Upper lobe of left lung (tissue), 6 donors: ENCODE measurements around the gene LRRC30. TPM values are rescaled to one million over a fixed set of nuclear protein-coding genes. Genes with fewer than 3 reads are reported as not detected.

ENCODE experiments used
- ATAC-seq, 2 donors: fragments of 200-7000 bp; cut with Tn5 transposase; one replicate each; pipeline ENCODE4 v1.9.1; 2022; ENCODE audit warnings: mild to moderate bottlenecking in 2 of 2, moderate library complexity in 2 of 2; ENCODE audit not compliant: low FRiP score in 2 of 2
- DNase-seq, 2 donors: peaks; one replicate each; pipeline ENCODE4 v3.0.0-alpha.2; 2019 to 2020
- H3K27ac ChIP-seq, 4 donors: fragments of 200-600 bp; sonication (generic); one replicate each; pipeline ENCODE4 v1.5.1; 2016 to 2019
- H3K27me3 ChIP-seq, 4 donors: fragments of 200-600 bp; sonication (generic); one replicate each; pipeline ENCODE4 v1.5.1; 2017 to 2019
- H3K36me3 ChIP-seq, 4 donors: fragments of 200-600 bp; sonication (generic); one replicate each; pipeline ENCODE4 v1.5.1; 2016 to 2019
- H3K4me1 ChIP-seq, 4 donors: fragments of 200-600 bp; sonication (generic); one replicate each; pipeline ENCODE4 v1.5.1; 2018 to 2019
- H3K4me3 ChIP-seq, 4 donors: fragments of 200-600 bp; sonication (generic); one replicate each; pipeline ENCODE4 v1.5.1; 2017 to 2019; ENCODE audit warnings: mild to moderate bottlenecking in 2 of 4, moderate library complexity in 1 of 4
- H3K9me3 ChIP-seq, 4 donors: fragments of 200-600 bp; sonication (generic); one replicate each; pipeline ENCODE4 v1.5.1; 2018 to 2019
- EP300 ChIP-seq, 4 donors: sonication (generic); formaldehyde crosslinking; IDR thresholded peaks; one replicate each; pipeline ENCODE4 v1.5.1; 2017; ENCODE audit warnings: antibody characterized with exemption in 4 of 4, control low read depth in 2 of 4
- POLR2A ChIP-seq, 4 donors: fragments of 450-650 bp; IDR thresholded peaks; one replicate each; pipeline ENCODE4 v1.5.1; 2016 to 2017; ENCODE audit warnings: antibody characterized with exemption in 4 of 4, mild to moderate bottlenecking in 2 of 4
- POLR2AphosphoS5 ChIP-seq, 2 donors: sonication (generic); formaldehyde crosslinking; IDR thresholded peaks; one replicate each; pipeline ENCODE4 v1.5.1; 2017; ENCODE audit warnings: antibody characterized with exemption in 2 of 2
- WGBS, 2 donors: methylation state at CpG; one replicate each; pipeline ENCODE4 v1.1.5; 2017 to 2018; 5-methylcytosine and 5-hydroxymethylcytosine counted together
- total RNA-seq, 6 donors: library from RNA; depleted of rRNA in 4 of 6; stranded (reverse); fragments of >200 nt in 4 of 6; gene quantifications; one replicate each; pipeline versions ENCODE4 v1.1.0 to v1.2.1, GENCODE V29; 2016 to 2021
- TF ChIP-seq, protein P1 (sequence below), 6 experiments: fragments of 450-650 bp in 4 of 6; fragments of 200-600 bp in 2 of 6; sonication (generic) in 2 of 6; IDR thresholded peaks; one replicate each; pipeline ENCODE4 v1.5.1; 2016 to 2019; ENCODE audit warnings: antibody characterized with exemption in 6 of 6
- donor health status: DM: no; HTN: no; CAD: no; lungs with moderate emphysema.
- donor health status: DM: no; HTN: yes; CAD: no; lungs with severe emphysema.

The LRRC30 gene
- total RNA-seq, 6 donors from 2014 or later, result not detected

DNA sequence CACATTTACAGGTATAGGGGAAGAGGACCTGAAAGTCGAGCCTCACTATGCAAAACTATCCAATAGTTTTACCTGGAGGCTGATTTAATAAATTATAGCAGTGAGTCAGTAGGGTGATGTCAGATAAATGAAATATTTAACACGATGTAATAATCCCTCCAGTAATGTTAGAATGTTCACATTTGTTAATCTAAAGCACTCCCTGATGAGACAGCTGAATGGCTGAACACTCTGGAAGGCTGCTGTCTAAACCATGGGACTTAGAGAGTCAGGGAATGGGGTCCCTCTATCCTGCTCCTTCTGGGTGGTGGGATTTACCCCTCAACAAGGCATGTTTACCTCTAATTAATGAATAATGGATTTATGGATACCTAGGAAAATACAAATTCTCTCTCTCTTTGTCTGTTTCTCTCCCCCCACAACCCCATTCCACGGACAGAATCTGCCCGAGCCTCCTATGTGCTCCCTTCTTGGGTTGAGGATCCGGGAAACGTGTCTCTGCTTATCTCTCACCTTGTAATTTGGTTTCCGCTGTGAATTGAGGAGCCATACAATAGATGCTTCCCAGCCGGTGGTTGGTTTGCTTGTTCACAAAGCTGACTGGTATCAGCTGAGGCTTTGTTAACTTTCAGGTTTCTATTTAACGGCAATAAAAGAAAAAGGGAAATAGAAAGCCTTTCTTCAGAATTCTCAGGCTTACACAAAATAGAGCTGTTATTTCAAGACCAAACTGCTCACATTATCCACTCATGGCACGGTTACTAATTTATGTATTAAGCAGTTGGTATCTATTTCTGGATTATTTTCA is 25.9 kb downstream of the LRRC30 start:
- no peak for DNase-seq
- Histone ChIP-seq H3K4me3 (no peak overlapping the region), H3K36me3 (no peaks in the 10 kb centered on the region), H3K9me3 (no peaks in the 10 kb centered on the region), H3K27me3 (no peaks in the 10 kb centered on the region), H3K4me1 (peaks cover 0 to 4% (median 0%) of the 10 kb centered on the region in 4 donors), H3K27ac (no peak overlapping the region)
- 77 to 78% methylated on average over 10 of the region's 10 CpGs for WGBS, 2 donors
- ATAC-seq, result no peak
- TF ChIP-seq EP300 (IDR thresholded peaks at IDR 0.05), result no peak
- no peak for TF ChIP-seq POLR2A (IDR thresholded peaks at IDR 0.05)
- no peak for TF ChIP-seq POLR2AphosphoS5 (IDR thresholded peaks at IDR 0.05)
- TF ChIP-seq, protein P1, sequence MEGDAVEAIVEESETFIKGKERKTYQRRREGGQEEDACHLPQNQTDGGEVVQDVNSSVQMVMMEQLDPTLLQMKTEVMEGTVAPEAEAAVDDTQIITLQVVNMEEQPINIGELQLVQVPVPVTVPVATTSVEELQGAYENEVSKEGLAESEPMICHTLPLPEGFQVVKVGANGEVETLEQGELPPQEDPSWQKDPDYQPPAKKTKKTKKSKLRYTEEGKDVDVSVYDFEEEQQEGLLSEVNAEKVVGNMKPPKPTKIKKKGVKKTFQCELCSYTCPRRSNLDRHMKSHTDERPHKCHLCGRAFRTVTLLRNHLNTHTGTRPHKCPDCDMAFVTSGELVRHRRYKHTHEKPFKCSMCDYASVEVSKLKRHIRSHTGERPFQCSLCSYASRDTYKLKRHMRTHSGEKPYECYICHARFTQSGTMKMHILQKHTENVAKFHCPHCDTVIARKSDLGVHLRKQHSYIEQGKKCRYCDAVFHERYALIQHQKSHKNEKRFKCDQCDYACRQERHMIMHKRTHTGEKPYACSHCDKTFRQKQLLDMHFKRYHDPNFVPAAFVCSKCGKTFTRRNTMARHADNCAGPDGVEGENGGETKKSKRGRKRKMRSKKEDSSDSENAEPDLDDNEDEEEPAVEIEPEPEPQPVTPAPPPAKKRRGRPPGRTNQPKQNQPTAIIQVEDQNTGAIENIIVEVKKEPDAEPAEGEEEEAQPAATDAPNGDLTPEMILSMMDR (IDR thresholded peaks at IDR 0.05), result no peak

DNA sequence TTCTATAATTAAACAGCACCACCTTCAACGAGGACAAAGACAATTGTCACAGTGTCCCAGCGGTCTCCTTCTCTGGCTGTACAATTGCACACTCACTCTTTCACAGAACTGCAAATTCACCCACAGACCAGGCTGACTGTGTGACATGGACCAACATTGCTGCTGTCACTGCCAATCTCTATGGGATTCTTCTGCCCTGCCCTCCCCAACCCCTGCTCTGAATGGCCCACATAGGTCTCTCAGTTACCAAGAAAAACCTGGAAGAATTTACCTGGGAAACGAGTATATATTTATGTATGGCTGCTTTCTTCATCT is 26.5 kb downstream of the LRRC30 start:
- Histone ChIP-seq H3K36me3 (no peaks in the 10 kb centered on the region), H3K9me3 (no peaks in the 10 kb centered on the region), H3K4me3 (no peak overlapping the region), H3K27me3 (no peaks in the 10 kb centered on the region), H3K27ac (no peak overlapping the region), H3K4me1 (peaks cover 0 to 4% (median 0%) of the 10 kb centered on the region in 4 donors)
- ATAC-seq (no peak), DNase-seq (no peak)
- TF ChIP-seq POLR2A (IDR thresholded peaks at IDR 0.05) (no peak), EP300 (IDR thresholded peaks at IDR 0.05) (no peak), POLR2AphosphoS5 (IDR thresholded peaks at IDR 0.05) (no peak)
- TF ChIP-seq, protein P1 (IDR thresholded peaks at IDR 0.05), result no peak
- WGBS, 2 donors, result 78 to 83% methylated on average over 3 of the region's 3 CpGs

DNA sequence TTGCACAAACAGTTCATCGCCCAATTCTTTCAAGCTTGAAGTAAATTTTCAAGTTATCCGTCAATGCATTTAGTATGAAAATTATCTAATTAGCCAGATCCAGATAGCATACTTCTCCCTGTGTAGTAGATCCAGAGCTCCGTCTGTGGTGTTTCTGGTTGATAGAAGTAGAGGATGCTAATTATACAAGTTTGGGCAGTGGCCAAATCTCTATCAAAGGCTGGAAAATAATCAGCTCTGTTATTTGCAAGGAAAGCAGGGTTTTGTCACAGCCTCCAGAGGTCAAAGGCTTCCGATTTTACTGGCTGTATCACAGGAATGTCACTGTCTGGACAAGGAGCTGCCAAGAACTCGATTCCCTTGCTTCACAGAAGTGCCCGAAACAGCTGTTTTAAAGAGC is 28.6 kb downstream of the LRRC30 start:
- ATAC-seq (no peak), DNase-seq (no peak)

DNA sequence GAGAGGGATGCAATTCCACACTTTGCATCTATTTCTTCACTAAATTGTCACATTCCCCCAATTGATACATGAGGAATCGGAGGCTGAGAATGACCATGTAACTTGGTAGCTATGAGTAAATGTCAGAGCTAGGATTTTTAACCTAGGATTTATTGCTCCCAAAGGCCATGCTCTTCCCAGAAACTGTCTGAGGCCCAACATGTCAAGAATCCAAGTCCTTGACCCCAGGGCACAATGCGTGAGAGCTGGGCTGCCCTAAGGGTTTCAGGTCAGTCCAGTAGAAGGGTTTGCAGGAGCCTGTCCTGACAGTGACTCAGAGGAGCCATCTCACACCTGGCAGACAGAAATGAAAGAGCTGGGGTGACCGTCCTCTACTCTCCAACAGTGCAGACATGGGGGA is 30.3 kb downstream of the LRRC30 start:
- no peak for DNase-seq
- Histone ChIP-seq H3K27ac (no peak overlapping the region), H3K4me1 (peaks cover 0 to 4% (median 0%) of the 10 kb centered on the region in 4 donors), H3K4me3 (no peak overlapping the region), H3K9me3 (no peaks in the 10 kb centered on the region), H3K27me3 (no peaks in the 10 kb centered on the region), H3K36me3 (no peaks in the 10 kb centered on the region)
- ATAC-seq, result no peak
- 98 to 100% methylated on average over 3 of the region's 3 CpGs for WGBS, 2 donors
- TF ChIP-seq POLR2AphosphoS5 (IDR thresholded peaks at IDR 0.05) (no peak), POLR2A (IDR thresholded peaks at IDR 0.05) (no peak), EP300 (IDR thresholded peaks at IDR 0.05) (no peak)
- TF ChIP-seq, protein P1 (IDR thresholded peaks at IDR 0.05), result no peak

More for the DNA sequence above, 28.6 kb downstream of the LRRC30 start:
- Histone ChIP-seq H3K4me3 (no peak overlapping the region), H3K27ac (no peak overlapping the region), H3K9me3 (no peaks in the 10 kb centered on the region), H3K27me3 (no peaks in the 10 kb centered on the region), H3K4me1 (peaks cover 0 to 4% (median 0%) of the 10 kb centered on the region in 4 donors), H3K36me3 (no peaks in the 10 kb centered on the region)
- WGBS, 2 donors, result 58 to 62% methylated on average over 6 of the region's 6 CpGs
- no peak for TF ChIP-seq EP300 (IDR thresholded peaks at IDR 0.05)
- TF ChIP-seq, protein P1 (IDR thresholded peaks at IDR 0.05), result no peak
- TF ChIP-seq POLR2AphosphoS5 (IDR thresholded peaks at IDR 0.05), result no peak
- TF ChIP-seq POLR2A (IDR thresholded peaks at IDR 0.05), result no peak

DNA sequence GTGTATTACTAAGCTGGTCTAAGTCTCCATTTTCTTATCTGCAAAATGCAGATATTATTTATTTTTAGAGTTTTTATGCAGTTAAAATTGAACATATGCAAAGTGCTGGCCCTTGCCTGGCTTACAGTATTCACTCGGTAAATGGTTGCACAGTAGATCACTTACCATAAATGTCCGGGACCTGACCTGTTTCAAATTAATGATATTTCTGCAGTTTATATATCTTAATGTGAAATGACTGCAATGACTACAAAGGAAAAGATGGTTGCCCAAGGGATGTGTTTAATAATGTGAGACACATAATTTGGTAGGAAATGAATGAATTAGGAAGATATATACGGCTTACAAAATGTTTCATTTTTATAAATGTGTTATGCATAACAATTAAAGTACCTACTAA is 37.1 kb downstream of the LRRC30 start:
- no peaks in the 10 kb centered on the region for H3K27me3 ChIP-seq
- no peaks in the 10 kb centered on the region for H3K9me3 ChIP-seq
- no peak for DNase-seq
- H3K4me3 ChIP-seq, result no peak overlapping the region
- H3K27ac ChIP-seq, result no peak overlapping the region
- H3K4me1 ChIP-seq, result peaks cover 6 to 10% (median 9%) of the 10 kb centered on the region in 4 donors
- WGBS, 2 donors, result 92 to 98% methylated on average over 3 of the region's 3 CpGs
- TF ChIP-seq EP300 (IDR thresholded peaks at IDR 0.05) (no peak), POLR2AphosphoS5 (IDR thresholded peaks at IDR 0.05) (no peak), POLR2A (IDR thresholded peaks at IDR 0.05) (no peak)
- TF ChIP-seq, protein P1 (IDR thresholded peaks at IDR 0.05), result no peak
- no peak for ATAC-seq
- no peaks in the 10 kb centered on the region for H3K36me3 ChIP-seq
